ENCODE data around the gene GTSE1. TPM values are rescaled to one million over a fixed set of nuclear protein-coding genes. Genes with fewer than 3 reads are reported as not detected.

Gene GTSE1
- polyA plus RNA-seq, 2 of the 4 experiments (the other 2 are of a cell fraction): 11.5 to 25.7 TPM

- ChIA-PET POLR2A (no interaction called here), CTCF (interaction anchor here (1.1 to 2.0 kb wide), 3 partner anchors 31 to 167 kb away, joined by 4 to 8 read pairs (median 4); no protein-coding TSS in a partner anchor)
- FAIRE-seq: no peak
- no peak for ATAC-seq
- WGBS (ENCODE audit: missing lambda C conversion rate): 97% methylated on average over 12 of the region's 15 CpGs
- Histone ChIP-seq H3K4me1 (no peaks in the 10 kb centered on the region), H3K4me2 (no peak overlapping the region), H3K9me3 (no peaks in the 10 kb centered on the region), H3K4me3 (no peak overlapping the region), H3K27ac (no peak overlapping the region)
- no peak for DNase-seq (ENCODE audit: low read depth in 1 of 2, low spot score in 1 of 2)
- TF ChIP-seq PBX3 (IDR thresholded peaks at IDR 0.05): no peak
Observed at GRCh38 chr22:46286941-46287872, 9.5 kb upstream of the GTSE1 start.

GRCh38 chr22:46287873-46288751, 8.6 kb upstream of the GTSE1 start:
- Histone ChIP-seq H3K27ac (no peak overlapping the region), H3K4me1 (no peaks in the 10 kb centered on the region), H3K4me2 (no peak overlapping the region), H3K4me3 (no peak overlapping the region), H3K9me3 (no peaks in the 10 kb centered on the region)
- ATAC-seq (no peak), DNase-seq (ENCODE audit: low read depth in 1 of 2, low spot score in 1 of 2) (no peak), FAIRE-seq (no peak)
- no peak for TF ChIP-seq MAZ (IDR thresholded peaks at IDR 0.05; ENCODE audit: borderline replicate concordance, low read depth, low read length)
- TF ChIP-seq HDAC2 (IDR thresholded peaks at IDR 0.05): no peak
- POLR2A ChIA-PET: no interaction called here
- WGBS (ENCODE audit: missing lambda C conversion rate): 92% methylated on average over 10 of the region's 24 CpGs
- CTCF ChIA-PET: no interaction called here

GRCh38 chr22:46288846-46289243, 7.8 kb upstream of the GTSE1 start:
- WGBS (ENCODE audit: missing lambda C conversion rate): 100% methylated on average over 2 of the region's 7 CpGs
- TF ChIP-seq GATA3 (IDR thresholded peaks at IDR 0.05; ENCODE audit: borderline replicate concordance): no peak
- no peak for ATAC-seq
- Histone ChIP-seq H3K27ac (no peak overlapping the region), H3K4me3 (no peak overlapping the region), H3K4me1 (no peaks in the 10 kb centered on the region), H3K9me3 (no peaks in the 10 kb centered on the region), H3K4me2 (no peak overlapping the region)
- POLR2A ChIA-PET: no interaction called here
- CTCF ChIA-PET: no interaction called here
- no peak for DNase-seq (ENCODE audit: low read depth in 1 of 2, low spot score in 1 of 2)
- no peak for FAIRE-seq

- POLR2A ChIA-PET: no interaction called here
- 90% methylated on average over 19 of the region's 33 CpGs for WGBS (ENCODE audit: missing lambda C conversion rate)
- Histone ChIP-seq H3K4me2 (no peak overlapping the region), H3K9me3 (no peaks in the 10 kb centered on the region), H3K4me3 (no peak overlapping the region), H3K4me1 (no peaks in the 10 kb centered on the region), H3K27ac (no peak overlapping the region)
- CTCF ChIA-PET: interaction anchor here (0.6 to 1.7 kb wide), 3 partner anchors 22 to 167 kb away, joined by 3 to 6 read pairs (median 3); no protein-coding TSS in a partner anchor
- TF ChIP-seq HES2 (IDR thresholded peaks at IDR 0.05) (no peak), RCOR1 (IDR thresholded peaks at IDR 0.05; ENCODE audit: low read depth, low read length) (no peak), BHLHE40 (IDR thresholded peaks at IDR 0.05; ENCODE audit: low read depth, low read length) (no peak), RFX5 (IDR thresholded peaks at IDR 0.05) (no peak), FOXS1 (CRISPR knock-in tag; IDR thresholded peaks at IDR 0.05) (no peak), RNF2 (IDR thresholded peaks at IDR 0.05; ENCODE audit: borderline replicate concordance, low read depth) (no peak)
- FAIRE-seq (no peak), DNase-seq (ENCODE audit: low read depth in 1 of 2, low spot score in 1 of 2) (no peak), ATAC-seq (no peak)
Observed at GRCh38 chr22:46289244-46289891, 7.3 kb upstream of the GTSE1 start.
